Activated T-cell treated with anti-CD3 and anti-CD28 coated beads for 24 hours (primary cell): ENCODE data around the gene SOX11.
"Not testable (repeated sequence)": the region's sequence is repeated elsewhere in the genome, so short reads cannot be mapped to it uniquely, and the experiment has no call there.

Experiments used
- DNase-seq: peaks from one replicate; pipeline ENCODE4 v3.0.0-alpha.2; 2020; ENCODE audit warnings: low read depth

Gene SOX11

DNA sequence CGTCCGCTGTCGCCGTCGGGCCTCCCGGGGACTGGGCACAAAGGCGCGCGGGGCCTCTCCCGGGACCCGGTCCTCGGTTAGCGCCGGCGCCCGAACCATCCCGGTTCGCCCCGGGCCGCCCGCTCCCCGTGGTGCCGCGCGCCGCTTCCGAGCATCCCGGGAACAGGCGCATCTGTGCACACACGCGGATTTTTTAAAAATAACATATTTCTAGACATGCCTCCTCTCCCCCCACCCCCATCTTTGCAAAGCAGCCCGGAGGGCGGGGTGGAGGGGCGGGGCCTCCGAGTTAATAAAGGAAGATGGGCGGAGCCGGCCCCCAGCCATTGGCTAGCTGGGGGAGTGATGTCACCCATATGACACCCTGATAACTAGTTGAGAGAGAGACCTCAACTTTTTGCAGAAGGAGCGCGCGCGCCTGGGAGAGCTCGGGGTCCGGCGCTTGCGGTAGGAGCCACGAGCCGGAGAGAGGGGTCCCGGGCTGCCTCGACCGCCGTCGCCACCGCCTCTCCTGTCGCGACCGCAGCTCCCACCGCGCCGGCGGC lies at the start of gene SOX11:
TSS of gene SOX11 (plus strand) at position 400 of the 545 bp plus-strand sequence. CDS start 338 bp downstream, outside the sequence.
- no peak for DNase-seq

DNA sequence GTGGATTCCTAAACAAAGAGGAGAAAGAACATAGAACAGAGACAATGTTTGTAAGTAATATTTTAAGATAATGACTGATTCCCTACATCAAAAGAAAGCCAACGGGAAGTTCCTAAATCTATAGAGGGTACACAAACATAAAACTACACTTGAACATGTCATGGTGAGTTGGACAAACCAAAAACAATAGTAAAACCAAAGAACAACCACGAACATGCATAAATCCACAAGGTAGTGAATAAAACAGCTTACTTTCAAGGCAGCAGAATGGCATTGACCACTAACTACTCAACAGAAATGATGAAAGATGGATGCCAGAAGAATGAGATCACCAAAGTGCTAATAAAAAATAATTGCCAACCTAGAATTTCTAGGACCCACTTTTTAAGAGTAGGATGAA lies 39.5 kb upstream of the SOX11 start:
- not testable (repeated sequence) for DNase-seq

DNA sequence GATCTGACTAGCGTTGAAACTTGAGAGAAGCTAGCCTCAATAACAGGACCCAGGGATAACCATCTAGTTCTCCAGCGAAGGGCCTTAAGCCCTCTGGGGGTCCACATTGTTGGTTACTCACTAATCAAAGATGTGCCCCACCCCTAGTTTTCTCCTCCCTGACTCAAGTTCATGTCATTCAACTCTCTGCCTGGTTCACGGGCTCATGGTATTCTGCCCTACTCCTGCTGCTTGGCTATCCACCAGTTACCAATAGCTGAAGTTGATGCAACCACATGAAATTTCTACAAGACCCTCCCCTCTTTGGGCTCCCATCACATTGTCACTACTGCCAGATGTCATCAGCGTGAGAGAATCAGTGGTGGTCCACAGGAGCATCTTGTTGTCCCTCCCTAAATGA lies 38.4 kb upstream of the SOX11 start:
- not testable (repeated sequence) for DNase-seq

DNA sequence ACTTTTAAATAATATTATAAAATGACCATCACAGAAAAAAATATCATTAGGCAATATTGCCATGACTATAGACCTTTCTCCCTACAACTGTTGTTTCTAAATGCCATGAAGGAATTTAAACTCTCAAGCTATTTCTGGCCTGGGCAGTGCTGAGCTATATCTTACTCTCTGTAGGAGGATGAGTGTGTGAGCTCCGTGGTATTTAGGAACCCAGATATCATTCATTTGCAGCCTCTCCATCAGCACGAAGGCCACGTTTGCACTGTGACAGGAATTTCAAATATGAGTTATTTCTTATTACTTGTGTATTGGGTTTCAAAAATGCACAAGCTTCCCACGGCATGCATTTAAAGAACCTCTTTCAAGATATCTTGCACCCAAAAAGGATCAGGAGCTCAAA lies 35.0 kb upstream of the SOX11 start:
- DNase-seq = no peak

DNA sequence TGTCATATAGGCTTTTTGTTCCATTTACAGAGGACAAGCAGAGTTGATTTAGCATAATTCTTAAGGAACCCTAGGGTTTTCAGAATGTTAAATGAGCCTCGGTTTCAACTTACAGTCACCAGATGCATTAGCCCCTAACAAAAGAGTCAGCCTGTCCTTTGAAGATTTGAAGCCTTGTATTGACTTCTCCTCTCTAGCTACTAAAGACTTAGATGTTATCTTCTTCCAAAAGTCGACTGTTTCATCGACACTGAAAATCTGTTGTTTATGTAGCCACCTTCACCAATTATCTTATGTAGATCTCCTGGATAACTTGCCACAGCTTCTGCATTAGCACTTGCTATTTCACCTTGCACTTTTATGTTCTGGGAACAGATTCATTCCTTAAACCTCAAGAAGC lies 31.6 kb upstream of the SOX11 start:
- no peak for DNase-seq

DNA sequence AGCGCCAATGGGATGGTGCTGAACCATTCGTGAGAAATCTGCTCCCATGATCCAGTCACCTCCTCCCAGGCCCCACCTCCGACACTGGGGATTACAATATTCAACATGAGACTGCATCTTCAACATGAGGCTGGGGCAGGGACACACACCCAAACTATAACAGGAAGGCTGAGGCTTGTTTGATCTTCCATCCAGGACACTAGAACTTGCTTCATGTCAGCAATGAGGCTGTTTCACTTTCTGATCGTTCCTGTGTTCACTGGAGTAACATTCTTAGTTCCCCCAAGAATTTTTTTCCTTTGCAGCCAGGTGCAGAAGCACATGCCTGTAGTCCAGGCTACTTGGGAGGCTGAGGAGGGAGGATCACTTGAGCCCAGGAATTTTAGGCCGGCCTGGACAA lies 30.8 kb upstream of the SOX11 start:
- no peak for DNase-seq

DNA sequence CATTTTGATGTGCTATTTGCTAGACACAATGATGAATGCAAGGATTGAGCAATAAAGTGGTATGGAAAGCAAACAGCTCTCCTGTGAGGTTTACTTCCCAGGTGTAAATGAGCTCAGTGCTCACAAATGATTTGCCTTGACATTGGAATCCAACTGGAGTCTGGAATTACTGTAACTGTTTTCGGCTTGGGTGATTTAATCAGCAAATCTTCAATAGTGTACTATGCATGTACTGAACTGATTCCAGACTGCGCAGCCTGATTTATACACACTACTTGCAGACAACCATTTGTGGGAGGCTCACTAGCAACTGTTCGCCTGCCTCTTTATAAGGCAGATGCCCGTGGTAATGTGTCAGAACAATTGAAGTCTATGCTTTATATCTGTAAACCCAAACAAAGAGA lies 27.9 kb upstream of the SOX11 start:
- no peak for DNase-seq

DNA sequence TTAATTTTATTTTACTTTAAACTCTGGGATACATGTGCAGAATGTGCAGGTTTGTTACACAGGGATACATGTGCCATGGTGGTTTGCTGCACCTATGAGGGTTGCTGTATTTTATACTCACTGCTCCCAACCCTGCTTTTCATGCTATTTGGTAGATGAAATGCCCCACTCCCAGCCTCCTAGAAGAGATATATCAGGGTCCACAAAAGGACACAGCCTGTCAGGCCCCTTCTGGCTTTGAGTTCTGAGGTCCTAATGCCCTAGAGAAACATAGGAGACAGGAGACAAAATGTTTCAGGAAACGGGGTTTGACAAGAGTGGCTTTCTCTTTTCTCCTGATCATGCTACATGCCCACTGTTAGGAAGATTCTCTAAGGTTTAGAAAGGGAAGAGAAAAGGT lies 27.1 kb upstream of the SOX11 start:
- no peak for DNase-seq

DNA sequence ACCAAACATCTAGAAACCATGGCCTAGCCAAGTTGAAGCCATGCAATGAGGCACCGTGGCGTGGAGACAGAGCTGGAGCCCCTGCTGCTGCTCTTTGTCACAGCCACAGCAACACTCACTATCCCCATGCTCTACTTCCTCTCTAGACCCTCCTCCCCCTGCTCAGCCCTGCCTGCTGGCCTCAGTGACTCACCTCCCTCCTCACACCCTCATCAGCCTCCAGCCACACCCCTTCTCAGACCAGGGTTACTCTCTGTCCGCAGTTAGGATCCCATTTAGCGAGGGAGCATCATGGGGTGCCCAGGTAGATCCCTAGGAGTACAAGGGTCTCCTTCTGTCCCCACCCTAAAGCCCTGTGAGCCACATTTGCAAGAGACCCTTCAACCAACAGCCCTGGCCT lies 25.4 kb upstream of the SOX11 start:
- no peak for DNase-seq

DNA sequence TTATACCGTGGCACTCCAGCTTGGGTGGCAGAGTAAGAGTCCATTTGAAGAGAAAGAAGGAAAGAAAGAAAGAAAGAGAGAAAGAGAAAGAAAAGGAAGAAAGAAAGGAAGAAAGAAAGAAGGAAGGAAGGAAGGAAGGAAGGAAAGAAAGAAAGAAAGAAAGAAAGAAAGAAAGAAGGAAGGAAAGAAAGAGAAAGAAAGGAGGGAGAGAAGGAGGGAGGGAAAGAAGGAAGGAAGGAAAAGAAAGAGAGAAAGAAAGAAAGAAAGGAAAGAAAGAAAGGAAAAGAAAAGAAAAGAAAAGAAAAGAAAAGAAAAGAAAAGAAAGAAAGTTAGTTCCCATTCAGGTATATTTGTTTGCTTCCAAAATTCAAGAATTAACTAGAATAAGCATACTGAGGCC lies 24.5 kb upstream of the SOX11 start:
- DNase-seq = not testable (repeated sequence)

DNA sequence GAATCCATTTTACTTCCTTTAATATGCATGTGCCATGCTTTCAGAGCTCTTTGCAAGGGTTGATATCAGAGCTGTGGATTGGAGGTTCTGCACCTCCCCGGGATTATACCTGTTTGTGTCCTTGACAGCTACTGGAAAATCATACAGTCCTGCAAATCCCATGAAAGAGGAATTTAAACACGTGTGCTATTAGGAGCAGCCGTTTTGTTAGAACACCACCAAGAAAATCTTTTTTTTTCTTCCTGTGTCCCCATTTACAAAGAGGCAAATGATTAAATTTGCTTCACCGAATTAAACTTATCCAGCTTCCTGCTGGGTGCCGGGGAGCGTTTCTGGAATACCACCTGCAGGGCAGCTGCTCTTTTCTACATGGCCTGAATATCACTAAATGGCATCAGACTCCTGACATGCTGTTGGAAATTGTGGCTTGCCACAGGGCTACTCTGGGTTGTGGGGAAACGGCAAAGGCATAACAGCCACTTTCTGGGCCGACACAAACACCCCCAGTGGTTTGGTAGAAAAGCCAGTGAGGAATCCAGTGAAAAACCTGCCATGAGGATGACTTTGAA lies 23.4 kb upstream of the SOX11 start:
- DNase-seq = no peak

DNA sequence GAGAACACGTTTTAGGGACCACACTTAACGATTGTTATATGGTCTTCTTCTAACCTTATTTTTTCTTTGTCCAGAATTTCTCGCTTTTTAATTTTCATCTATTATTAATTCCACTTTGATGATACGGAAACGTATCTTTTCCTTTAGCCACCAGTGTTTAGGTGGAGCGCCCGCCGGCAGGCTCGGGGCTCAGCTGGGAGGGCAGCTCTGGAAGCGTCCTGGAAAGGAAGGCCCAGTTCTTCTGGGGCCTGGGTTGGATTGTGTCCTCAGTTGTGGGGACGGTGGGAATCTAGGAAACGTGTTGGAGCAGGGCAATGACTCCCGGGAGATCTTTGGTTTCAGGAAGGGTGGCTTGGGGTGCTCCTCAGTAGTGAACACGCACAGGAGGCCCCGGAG lies 19.4 kb upstream of the SOX11 start:
- no peak for DNase-seq

DNA sequence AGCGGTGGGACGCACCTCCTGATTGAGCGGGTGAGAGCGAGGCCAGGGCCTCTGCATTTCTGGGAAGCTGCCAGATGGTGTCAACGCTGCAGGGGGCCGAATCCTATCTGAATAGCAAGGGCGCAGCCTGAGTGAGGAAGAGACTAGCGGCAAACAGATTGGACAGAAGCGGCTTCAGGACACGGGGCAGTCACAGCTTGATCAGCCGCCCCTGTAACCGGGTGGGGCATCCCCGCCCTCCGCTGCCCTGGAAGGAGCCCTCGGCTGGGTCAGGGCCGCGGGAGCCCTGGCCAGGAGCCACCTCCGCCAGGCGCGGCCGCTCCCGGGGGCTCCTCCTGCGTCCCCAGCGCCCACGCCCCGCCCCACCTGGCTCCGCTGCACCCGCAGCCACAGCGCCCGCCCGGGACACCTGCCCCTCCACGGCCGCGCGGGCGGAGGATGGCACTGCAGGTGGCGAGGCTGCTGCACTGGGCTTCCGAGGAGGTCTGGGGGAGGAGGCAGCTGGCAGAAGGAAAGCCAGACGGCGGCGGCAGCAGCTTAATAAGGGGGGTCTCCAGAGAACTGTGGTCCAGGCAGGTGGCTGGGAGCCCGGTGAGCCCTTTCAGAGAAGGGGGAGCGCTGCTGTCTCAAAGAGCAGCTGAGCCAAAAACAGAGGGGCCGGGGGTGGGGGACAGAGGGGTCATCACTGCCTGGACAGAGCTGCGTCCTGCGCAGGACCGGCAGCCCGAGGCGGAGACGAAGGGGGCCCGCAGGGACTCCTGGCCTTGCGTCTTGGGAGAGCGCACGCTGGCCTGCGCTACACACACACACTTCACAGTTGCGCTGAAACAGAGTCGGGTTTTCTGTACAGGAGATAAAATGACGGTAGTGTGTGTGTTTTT lies 18.8 kb upstream of the SOX11 start:
- DNase-seq = no peak

DNA sequence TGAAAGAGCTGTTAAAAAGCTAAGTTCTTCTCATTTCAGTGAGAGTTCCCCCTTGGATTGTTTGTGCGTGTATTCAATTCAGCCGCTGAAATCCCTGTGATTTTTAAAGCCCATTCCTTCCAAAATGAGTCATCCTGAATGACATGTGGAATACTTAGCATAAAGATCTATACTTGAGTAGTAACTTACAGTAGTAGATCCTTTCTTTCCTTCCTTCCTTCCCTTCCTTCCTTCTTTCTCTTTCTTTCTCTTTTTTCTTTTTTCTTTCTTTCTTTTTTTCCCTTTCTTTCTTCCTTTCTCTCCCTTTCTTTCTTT lies 18.2 kb upstream of the SOX11 start:
- DNase-seq = no peak

DNA sequence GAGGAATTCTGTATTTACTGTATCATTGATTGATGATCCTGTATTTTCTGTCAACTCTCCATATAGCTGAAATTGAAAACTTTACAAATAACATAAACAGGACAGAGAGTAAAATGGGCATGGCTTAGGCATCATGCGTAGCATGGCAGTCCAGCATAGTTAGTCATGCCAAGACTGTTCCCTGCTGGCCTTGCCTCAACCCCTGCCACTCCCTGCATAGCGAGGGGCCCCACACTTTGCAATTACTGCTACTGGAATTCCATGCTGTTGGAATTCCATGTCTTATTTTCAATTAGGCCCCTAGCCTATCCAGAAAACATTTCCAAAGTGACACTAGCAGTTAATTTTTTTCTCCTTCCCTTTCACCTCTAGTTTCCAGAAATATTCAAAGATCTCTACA lies 15.1 kb upstream of the SOX11 start:
- DNase-seq = no peak

DNA sequence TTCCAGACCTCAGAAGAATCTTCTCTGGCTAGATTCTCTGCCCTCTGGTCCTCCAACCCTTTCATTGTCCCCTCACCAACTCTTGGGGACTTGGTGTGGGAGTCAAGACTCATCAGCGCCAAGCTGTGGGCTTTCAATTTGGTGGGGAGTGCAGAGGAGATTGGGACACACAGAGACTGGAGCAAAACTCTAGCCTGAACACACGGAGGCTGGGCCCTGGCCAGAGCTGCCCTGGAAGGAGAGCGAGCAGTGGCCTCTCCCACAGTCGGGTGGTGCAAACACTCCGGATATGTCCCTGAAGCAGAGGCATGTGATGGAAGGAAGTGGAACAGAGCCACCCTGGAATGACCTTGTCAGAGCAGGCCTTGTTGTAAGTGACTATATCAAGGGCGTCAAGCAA lies 8.7 kb upstream of the SOX11 start:
- DNase-seq = no peak

DNA sequence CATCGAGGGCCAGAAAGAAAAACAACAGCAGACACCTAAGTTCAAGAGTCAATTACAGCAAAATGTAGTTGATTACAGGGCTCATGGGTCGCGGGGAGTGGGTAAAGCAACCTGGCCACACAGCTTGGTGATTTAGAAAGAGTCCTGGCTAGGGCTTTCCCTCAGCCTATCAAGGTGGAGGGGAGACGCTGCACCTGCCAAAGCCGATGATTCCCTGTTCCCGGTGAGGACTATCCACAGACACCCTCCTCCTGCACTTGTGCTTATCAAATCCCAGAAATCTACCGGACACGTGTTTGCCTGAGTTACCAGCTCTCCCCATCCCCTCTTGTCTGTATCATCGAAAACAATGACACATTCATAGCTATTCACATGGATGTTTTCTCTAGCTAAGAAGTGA lies 7.0 kb upstream of the SOX11 start:
- DNase-seq = no peak

DNA sequence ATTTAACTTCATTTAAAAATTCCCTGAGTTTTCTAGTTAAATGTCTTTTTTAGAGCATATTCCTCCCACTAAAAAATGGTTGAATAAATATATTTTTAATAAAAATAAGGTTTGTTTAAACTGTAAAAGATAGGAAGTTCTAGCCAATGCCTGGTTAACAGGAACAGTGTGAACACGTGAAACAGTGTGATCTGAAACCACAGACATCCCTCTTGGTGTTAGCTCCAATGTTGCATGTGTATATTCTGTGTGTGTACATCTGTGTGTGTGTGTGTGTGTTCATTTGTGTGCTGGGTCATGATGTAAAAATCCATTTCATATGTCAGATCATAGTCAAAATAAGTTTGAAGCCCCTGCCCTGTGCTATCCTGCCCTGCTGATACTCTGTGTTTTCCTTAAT lies 6.1 kb upstream of the SOX11 start:
- DNase-seq = no peak

DNA sequence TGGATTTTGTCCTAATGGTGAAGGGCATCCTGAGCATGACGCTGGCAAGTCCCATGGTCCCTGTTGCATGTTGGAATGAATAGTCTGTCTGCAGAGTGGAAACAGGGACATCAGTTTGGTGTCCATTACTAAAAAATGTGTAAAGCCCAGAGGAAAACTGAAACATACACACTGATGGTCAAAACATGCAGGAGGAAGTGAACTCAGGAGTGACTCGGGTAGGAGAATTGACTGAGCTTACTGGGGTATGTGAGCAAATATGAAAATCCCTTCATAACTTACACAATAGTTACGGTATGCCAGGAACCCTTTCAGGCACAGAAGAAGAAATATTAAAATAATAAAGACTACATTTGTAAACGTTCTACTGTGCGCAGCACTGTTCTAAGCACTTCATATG lies 5.6 kb upstream of the SOX11 start:
- DNase-seq = no peak

DNA sequence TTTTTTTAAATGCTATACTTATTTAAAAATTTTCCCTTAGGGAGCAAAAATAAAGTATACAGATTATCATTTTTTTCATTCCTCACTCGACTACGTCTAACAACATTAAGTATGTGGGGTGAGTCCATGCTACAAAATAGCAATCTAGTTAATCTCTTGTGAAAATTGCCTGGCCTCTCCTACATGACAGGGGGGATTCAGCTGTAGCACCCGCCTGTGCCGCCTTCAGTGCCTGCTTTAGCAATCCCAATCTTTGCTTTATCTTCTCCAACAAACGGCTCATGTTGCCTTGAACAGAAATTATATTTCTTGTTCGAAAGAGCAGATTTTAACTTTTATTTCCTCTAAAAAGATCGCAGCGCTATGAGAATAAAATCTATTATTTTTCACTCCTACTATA lies 2.4 kb upstream of the SOX11 start:
- no peak for DNase-seq

DNA sequence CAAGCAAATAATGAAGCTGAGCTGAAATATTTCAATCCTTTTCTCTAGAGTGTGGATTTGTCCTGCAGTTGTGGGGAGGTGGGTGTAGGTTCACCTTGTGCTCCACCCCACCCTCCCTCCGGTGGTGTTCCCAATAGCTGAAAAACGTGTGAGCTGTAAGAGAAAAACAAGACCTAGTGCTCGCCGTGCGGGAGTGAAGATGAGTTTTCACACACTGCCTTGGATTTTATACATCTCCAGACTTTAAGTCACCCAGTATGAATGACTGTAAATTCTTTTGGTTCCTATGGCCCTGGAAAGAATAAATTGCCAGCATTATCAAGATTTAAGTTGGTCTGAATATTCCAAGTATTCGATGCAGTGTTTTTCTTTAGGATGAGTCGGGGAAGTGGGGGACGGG lies 1.9 kb upstream of the SOX11 start:
- DNase-seq = no peak

DNA sequence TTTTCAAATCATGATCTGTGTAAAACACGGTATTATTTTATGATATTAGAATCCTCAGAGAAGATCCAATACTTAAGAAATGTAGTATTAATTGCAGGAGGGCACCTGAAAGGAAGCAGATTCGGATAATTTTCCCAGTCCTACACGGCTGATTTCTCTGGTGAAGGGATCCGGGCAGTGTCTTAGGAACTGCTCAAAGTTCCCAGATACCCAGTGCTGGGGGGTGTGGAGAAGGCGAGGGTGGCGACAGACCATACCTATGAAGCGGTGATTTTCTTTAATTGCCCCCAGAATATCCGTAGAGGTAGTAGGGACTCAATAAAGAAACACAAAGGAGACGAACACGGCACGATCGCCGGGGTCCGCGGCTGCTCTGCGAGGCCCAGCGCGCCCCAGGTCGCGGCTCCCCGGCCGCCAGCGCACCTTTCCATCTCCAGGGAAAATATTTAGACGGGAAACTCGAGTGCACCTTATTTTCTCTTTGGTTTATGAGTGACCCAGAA lies 1.4 kb upstream of the SOX11 start:
- no peak for DNase-seq

DNA sequence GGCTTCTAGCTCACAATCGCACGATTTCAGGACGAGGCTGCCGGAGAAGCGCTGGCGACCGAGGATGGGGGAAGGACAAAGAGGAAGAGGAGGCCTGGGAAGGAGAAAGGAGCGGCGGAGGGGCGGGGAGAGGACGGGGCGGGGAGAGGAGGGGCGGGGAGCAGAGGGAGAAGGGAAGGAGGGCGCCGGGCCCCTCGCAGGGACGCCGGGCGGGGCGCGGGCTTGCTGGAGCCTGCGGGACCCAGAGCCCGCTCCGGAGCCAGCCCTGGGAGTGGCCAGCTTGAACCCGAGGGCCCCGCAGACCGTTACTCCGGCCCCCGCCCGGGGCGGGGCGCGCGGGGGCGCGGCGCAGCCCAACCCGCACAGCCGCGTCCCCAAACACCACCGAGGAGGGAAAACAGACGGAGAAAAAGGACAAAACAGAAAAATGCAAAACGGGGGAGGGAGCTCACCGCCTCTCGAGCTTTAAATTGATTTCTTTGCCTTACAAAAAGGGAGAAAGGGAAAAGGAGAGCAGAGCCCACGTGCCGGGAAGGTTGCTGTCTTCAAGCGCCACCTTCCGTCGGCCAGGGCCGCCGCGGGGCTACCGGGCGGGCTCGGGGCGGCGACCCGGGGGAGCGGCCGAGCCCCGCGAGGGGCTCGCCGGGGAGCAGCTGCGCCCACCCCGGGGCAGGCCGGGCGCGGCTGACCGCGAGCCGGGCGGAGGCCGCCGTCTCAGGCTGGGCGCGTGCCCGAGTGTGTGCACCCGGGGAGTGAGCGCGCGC lies 781 bp upstream of the SOX11 start:
- DNase-seq = no peak
